HG03571 (cell line): ENCODE results near the gene TNFAIP8L1.
"Not testable (repeated sequence)": the region's sequence is repeated elsewhere in the genome, so short reads cannot be mapped to it uniquely, and the experiment has no call there.

Source experiments
- ATAC-seq: cut with Tn5 transposase; IDR thresholded peaks from one replicate; pipeline ENCODE4 v1.9.1; 2021; ENCODE audit not compliant: unreplicated experiment

TNFAIP8L1 gene

GRCh38 chr19:4638828-4639530 lies at the start of gene TNFAIP8L1:
Gene TNFAIP8L1, plus strand, starts transcription at chr19:4639516. Its CDS starts 12,354 bp downstream, at chr19:4651870.
- peak; percentile 66 for ATAC-seq

- no peak for ATAC-seq
These were observed 49.5 kb upstream of the TNFAIP8L1 start for GRCh38 chr19:4589579-4590410.

GRCh38 chr19:4590559-4590958 lies 48.8 kb upstream of the TNFAIP8L1 start:
- no peak for ATAC-seq

- no peak for ATAC-seq
These were observed 48.0 kb upstream of the TNFAIP8L1 start for GRCh38 chr19:4591320-4591719.

- no peak for ATAC-seq
These were observed 46.9 kb upstream of the TNFAIP8L1 start for GRCh38 chr19:4592445-4592844.

GRCh38 chr19:4593409-4593851 lies 45.9 kb upstream of the TNFAIP8L1 start:
- ATAC-seq = no peak

- no peak for ATAC-seq
These were observed 45.1 kb upstream of the TNFAIP8L1 start for GRCh38 chr19:4594201-4594600.

- ATAC-seq = not testable (repeated sequence)
These were observed 44.2 kb upstream of the TNFAIP8L1 start for GRCh38 chr19:4595158-4595557.

GRCh38 chr19:4596033-4596904 lies 43.0 kb upstream of the TNFAIP8L1 start:
- ATAC-seq = no peak

- no peak for ATAC-seq
These were observed 41.9 kb upstream of the TNFAIP8L1 start for GRCh38 chr19:4597278-4597974.

GRCh38 chr19:4597975-4598671 lies 41.2 kb upstream of the TNFAIP8L1 start:
- ATAC-seq = no peak

GRCh38 chr19:4598712-4599111 lies 40.6 kb upstream of the TNFAIP8L1 start:
- no peak for ATAC-seq

- ATAC-seq = no peak
These were observed 39.2 kb upstream of the TNFAIP8L1 start for GRCh38 chr19:4600082-4600481.

- no peak for ATAC-seq
These were observed 38.4 kb upstream of the TNFAIP8L1 start for GRCh38 chr19:4600893-4601292.

- ATAC-seq = no peak
These were observed 37.0 kb upstream of the TNFAIP8L1 start for GRCh38 chr19:4602173-4602788.

GRCh38 chr19:4602915-4603314 lies 36.4 kb upstream of the TNFAIP8L1 start:
- ATAC-seq = no peak

- ATAC-seq = no peak
These were observed 34.4 kb upstream of the TNFAIP8L1 start for GRCh38 chr19:4604912-4605311.

GRCh38 chr19:4606181-4606580 lies 33.1 kb upstream of the TNFAIP8L1 start:
- no peak for ATAC-seq

- no peak for ATAC-seq
These were observed 32.2 kb upstream of the TNFAIP8L1 start for GRCh38 chr19:4606921-4607678.
